K562 (cell line): ENCODE results near the gene ATP9B. TPM values are rescaled to one million over a fixed set of nuclear protein-coding genes. Genes with fewer than 3 reads are reported as not detected.

Source experiments
- ATAC-seq: fragments of 200-7000 bp; cut with Tn5 transposase; 3 replicates; pipeline ENCODE4 v1.9.1; 2020; ENCODE audit warnings: moderate library complexity
- BruUV-seq: library from RNA; stranded (reverse); fragments of 400-500 nt; replicated peaks from 2 replicates; lab custom pipeline; 2021; lab: Mats Ljungman, UMichigan
- CTCF ChIA-PET: fragments of 300-600 bp; formaldehyde crosslinking; extraction: SDS; loops from one replicate; lab custom pipeline; 2021; ENCODE audit warnings: low intra/inter-chr PET ratio; lab: Yijun Ruan, JAX
- POLR2A ChIA-PET: fragments of 300-600, 350-650 bp; sonication (Branson Sonifier 250); formaldehyde crosslinking; extraction: SDS; loops from one replicate; lab custom pipeline; 2021; ENCODE audit warnings: antibody characterized with exemption, inconsistent platforms; lab: Yijun Ruan, JAX
- DNase-seq, 4 experiments: peaks; one replicate each; pipeline versions ENCODE4 v3.0.0 to v3.0.0-alpha.2; 2011 to 2018; ENCODE audit warnings: low spot score in 3 of 4, mixed read lengths in 3 of 4; ENCODE audit errors: extremely low read depth in 1 of 4
- FAIRE-seq: peaks from 2 replicates; lab custom pipeline; 2011; peaks lifted over from hg19 to GRCh38; lab: Jason Lieb, UNC
- H2AFZ ChIP-seq: 2 replicates; pipeline ENCODE4 v1.6.0; 2011; ENCODE audit warnings: low read depth, low read length, control low read depth, inconsistent platforms
- H3K27ac ChIP-seq: fragments of 200-600 bp; 3 replicates; pipeline ENCODE4 v1.8.0; 2011; ENCODE audit warnings: low read depth, mild to moderate bottlenecking, control low read depth, inconsistent platforms, low read length, moderate library complexity, mixed read lengths; ENCODE audit errors: extremely low read depth
- H3K27me3 ChIP-seq, 2 experiments: fragments of 300-600 bp in 1 of 2; 2 replicates in 1 of 2; 3 replicates in 1 of 2; pipeline versions ENCODE4 v1.6.0 to v1.8.0; 2011; ENCODE audit warnings: inconsistent platforms in 2 of 2, low read length in 2 of 2, mild to moderate bottlenecking in 1 of 2, mixed read lengths in 1 of 2, moderate library complexity in 1 of 2; ENCODE audit not compliant: control insufficient read depth in 2 of 2, insufficient read depth in 2 of 2
- H3K36me3 ChIP-seq: fragments of 300-600 bp; 3 replicates; pipeline ENCODE4 v1.8.0; 2011; ENCODE audit warnings: mild to moderate bottlenecking, low read length, inconsistent platforms; ENCODE audit not compliant: control insufficient read depth, insufficient read depth
- H3K4me1 ChIP-seq, 2 experiments: fragments of 200-600 bp in 1 of 2; replicated peaks in 1 of 2; 2 replicates in 1 of 2; 3 replicates in 1 of 2; pipeline versions ENCODE4 v1.5.1 to v1.8.0; 2011; ENCODE audit warnings: inconsistent platforms in 2 of 2, low read length in 2 of 2, mild to moderate bottlenecking in 1 of 2, mixed read lengths in 1 of 2, moderate library complexity in 1 of 2; ENCODE audit not compliant: control insufficient read depth in 2 of 2, insufficient read depth in 2 of 2
- H3K4me2 ChIP-seq: 2 replicates; pipeline ENCODE4 v1.6.1; 2011; ENCODE audit warnings: low read length, control low read depth, inconsistent platforms, mixed read lengths; ENCODE audit not compliant: insufficient read depth
- H3K4me3 ChIP-seq: fragments of 200-600 bp; sonication (generic), shearing (Covaris generic); 2 replicates; pipeline ENCODE4 v1.5.1; 2016; ENCODE audit warnings: control low read depth, inconsistent platforms
- H3K79me2 ChIP-seq: fragments of 200-600 bp; 3 replicates; pipeline ENCODE4 v1.8.0; 2011; ENCODE audit warnings: low read length, inconsistent platforms; ENCODE audit not compliant: control insufficient read depth, insufficient read depth
- H3K9ac ChIP-seq, 2 experiments: 2 replicates each; pipeline versions ENCODE4 v1.6.0 to v1.6.1; 2011; ENCODE audit warnings: low read depth in 2 of 2, low read length in 2 of 2, control low read depth in 1 of 2, inconsistent platforms in 1 of 2, mild to moderate bottlenecking in 1 of 2, mixed read lengths in 1 of 2; ENCODE audit not compliant: insufficient read depth in 1 of 2
- H3K9me1 ChIP-seq: one replicate; pipeline ENCODE4 v1.6.0; 2011; ENCODE audit warnings: inconsistent platforms, mild to moderate bottlenecking, low read length, moderate library complexity; ENCODE audit not compliant: control insufficient read depth, insufficient read depth
- H3K9me3 ChIP-seq: replicated peaks from 2 replicates; pipeline ENCODE4 v1.5.1; 2011; ENCODE audit warnings: low read depth, low read length, inconsistent platforms; ENCODE audit not compliant: control insufficient read depth, insufficient read depth
- H4K20me1 ChIP-seq: replicated peaks from 2 replicates; pipeline ENCODE4 v1.6.1; 2011; ENCODE audit warnings: low read length, inconsistent platforms, mixed read lengths; ENCODE audit not compliant: control insufficient read depth, insufficient read depth
- HES1 ChIP-seq: fragments of 450-650 bp; IDR thresholded peaks from 2 replicates; pipeline ENCODE4 v1.6.1; 2016; ENCODE audit warnings: low read depth, mild to moderate bottlenecking, moderate library complexity
- IRF2 ChIP-seq: sonication (generic); formaldehyde crosslinking; IDR thresholded peaks from 2 replicates; pipeline ENCODE4 v1.8.1; 2022; ENCODE audit warnings: mild to moderate bottlenecking, missing genetic modification reagents
- POLR2G ChIP-seq: fragments of 200-400 bp; formaldehyde crosslinking; IDR thresholded peaks from 2 replicates; pipeline ENCODE4 v1.6.1; 2017; ENCODE audit warnings: low read depth, mild to moderate bottlenecking, antibody characterized with exemption, low read length, moderate library complexity
- ZNF174 ChIP-seq: fragments of 250-450 bp; sonication (Bioruptor Pico); IDR thresholded peaks from 2 replicates; pipeline ENCODE4 v1.4.0; 2020; ENCODE audit warnings: mild to moderate bottlenecking
- ZNF764 ChIP-seq: fragments of 250-450 bp; sonication (Bioruptor Pico); IDR thresholded peaks from 2 replicates; pipeline ENCODE4 v1.4.0; 2020; ENCODE audit warnings: low read depth, mild to moderate bottlenecking, moderate library complexity
- WGBS: fragments of 100-300 bp; shearing (Covaris generic); methylation state at CpG from one replicate; pipeline ENCODE4 v1.1.6; 2016; ENCODE audit warnings: low coverage, mixed read lengths; ENCODE audit not compliant: insufficient coverage; ENCODE audit errors: missing lambda C conversion rate; 5-methylcytosine and 5-hydroxymethylcytosine counted together
- in situ Hi-C: fragments of 300-500 bp; cut with MboI; formaldehyde crosslinking; loops from 4 replicates; pipeline ENCODE4 v1.15.0; 2018; ENCODE audit warnings: inconsistent platforms, mixed read lengths
- intact Hi-C: fragments of 100-400 bp; cut with micrococcal nuclease; formaldehyde crosslinking; loops from 2 replicates; pipeline ENCODE4 v1.14.2; 2022
- polyA plus RNA-seq, 8 experiments: library from polyadenylated mRNA; depleted of rRNA in 4 of 8; stranded (reverse) in 5 of 8; unstranded in 3 of 8; fragments of >200 nt; fragmentation: Nextera tagmentation in 2 of 8; fragmentation: Illumina TruSeq in 1 of 8; extraction: Ambion mirVana in 2 of 8; extraction: Trizol in 1 of 8; gene quantifications; 2 replicates each; pipeline versions ENCODE4 v1.2.1 to v1.2.3, GENCODE V29; 2011 to 2014; ENCODE audit warnings: inconsistent platforms in 1 of 8, missing spikeins in 1 of 8
- total RNA-seq, 7 experiments: library from RNA; depleted of rRNA in 6 of 7; stranded (reverse); fragments of >200 nt in 6 of 7; fragmentation: Illumina TruSeq in 2 of 7; extraction: Trizol in 2 of 7; gene quantifications; 2 replicates each; pipeline versions ENCODE4 v1.2.1 to v1.2.3, GENCODE V29; 2011 to 2021; ENCODE audit warnings: low replicate concordance in 1 of 7
- TF ChIP-seq, protein P1 (sequence below): IDR thresholded peaks from 2 replicates; pipeline ENCODE4 v1.6.1; 2012; ENCODE audit warnings: low read depth, low read length, improper control_type of control experiment, borderline replicate concordance
- TF ChIP-seq, protein P2 (sequence below): fragments of 150-350 bp; IDR thresholded peaks from 2 replicates; pipeline ENCODE4 v1.6.1; 2014; ENCODE audit warnings: low read depth, mild to moderate bottlenecking, low read length, borderline replicate concordance
- TF ChIP-seq, protein P3 (sequence below): fragments of 450-650 bp; formaldehyde crosslinking; IDR thresholded peaks from 2 replicates; pipeline ENCODE4 v1.4.0; 2020; ENCODE audit warnings: mild to moderate bottlenecking

Gene ATP9B
- total and polyA plus RNA-seq, 9 of the 15 experiments (the other 6 are each of a cell fraction or from before 2014, with no cell fraction given), result 0.66 to 13.2 (median 7.9) TPM

DNA sequence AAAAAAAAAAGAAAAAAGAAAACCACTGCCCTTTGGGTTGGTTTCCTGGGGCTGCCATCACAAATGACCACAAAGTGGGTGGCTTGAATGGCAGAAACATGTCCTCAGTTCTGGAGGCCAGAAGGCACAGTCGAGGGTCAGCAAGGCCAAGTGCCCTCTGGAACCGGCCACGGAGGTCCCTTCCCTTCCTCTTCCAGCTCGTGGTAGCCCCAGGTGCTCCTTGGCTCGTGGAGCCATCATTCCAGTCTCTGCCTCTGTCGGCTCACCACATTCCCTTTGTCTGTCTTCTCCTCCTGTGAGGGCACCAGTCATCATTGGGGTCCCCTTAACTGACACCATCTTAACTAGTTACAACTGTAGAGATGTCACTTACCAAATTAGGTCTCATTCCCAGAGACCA lies 318.0 kb downstream of the ATP9B start:
- TF ChIP-seq ZNF174, result no peak
- no peak for TF ChIP-seq HES1
- TF ChIP-seq IRF2 (CRISPR knock-in tag), result no peak
- TF ChIP-seq, all 486 proteins: peak for 0
- no peak for FAIRE-seq
- ChIA-PET POLR2A (no interaction called here), CTCF (no interaction called here)
- in situ Hi-C loops (no loop called here), intact Hi-C loops (no loop called here)
- peaks cover 0 to 7% of the 10 kb centered on the region in 2 experiments; a peak in 2 of 5 replicates for H3K4me1 ChIP-seq
- H3K4me2 ChIP-seq, result no peak overlapping the region
- H4K20me1 ChIP-seq, result no peaks in the 10 kb centered on the region
- H3K27ac ChIP-seq, result no peak overlapping the region
- H2AFZ ChIP-seq, result no peak overlapping the region
- no TSS peak for BruUV-seq
- WGBS, result 0% methylated on average over 2 of the region's 6 CpGs
- H3K9me1 ChIP-seq, result no peaks in the 10 kb centered on the region
- no peaks in the 10 kb centered on the region for H3K27me3 ChIP-seq
- no peak overlapping the region for H3K9ac ChIP-seq
- no peaks in the 10 kb centered on the region for H3K36me3 ChIP-seq
- DNase-seq, result no peak
- no peaks in the 10 kb centered on the region for H3K79me2 ChIP-seq
- H3K9me3 ChIP-seq, result no peaks in the 10 kb centered on the region
- no peak for ATAC-seq
- H3K4me3 ChIP-seq, result no peak overlapping the region

- POLR2A ChIA-PET, result interaction anchor here (0.7 kb wide), 1 partner anchor 10 kb away, joined by 3 read pairs; no protein-coding TSS in a partner anchor
- TF ChIP-seq, protein P1, sequence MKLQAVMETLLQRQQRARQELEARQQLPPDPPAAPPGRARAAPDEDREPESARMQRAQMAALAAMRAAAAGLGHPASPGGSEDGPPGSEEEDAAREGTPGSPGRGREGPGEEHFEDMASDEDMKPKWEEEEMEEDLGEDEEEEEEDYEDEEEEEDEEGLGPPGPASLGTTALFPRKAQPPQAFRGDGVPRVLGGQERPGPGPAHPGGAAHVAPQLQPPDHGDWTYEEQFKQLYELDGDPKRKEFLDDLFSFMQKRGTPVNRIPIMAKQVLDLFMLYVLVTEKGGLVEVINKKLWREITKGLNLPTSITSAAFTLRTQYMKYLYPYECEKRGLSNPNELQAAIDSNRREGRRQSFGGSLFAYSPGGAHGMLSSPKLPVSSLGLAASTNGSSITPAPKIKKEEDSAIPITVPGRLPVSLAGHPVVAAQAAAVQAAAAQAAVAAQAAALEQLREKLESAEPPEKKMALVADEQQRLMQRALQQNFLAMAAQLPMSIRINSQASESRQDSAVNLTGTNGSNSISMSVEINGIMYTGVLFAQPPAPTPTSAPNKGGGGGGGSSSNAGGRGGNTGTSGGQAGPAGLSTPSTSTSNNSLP, result no peak
- no peak for TF ChIP-seq ZNF764
- TF ChIP-seq, protein P2, sequence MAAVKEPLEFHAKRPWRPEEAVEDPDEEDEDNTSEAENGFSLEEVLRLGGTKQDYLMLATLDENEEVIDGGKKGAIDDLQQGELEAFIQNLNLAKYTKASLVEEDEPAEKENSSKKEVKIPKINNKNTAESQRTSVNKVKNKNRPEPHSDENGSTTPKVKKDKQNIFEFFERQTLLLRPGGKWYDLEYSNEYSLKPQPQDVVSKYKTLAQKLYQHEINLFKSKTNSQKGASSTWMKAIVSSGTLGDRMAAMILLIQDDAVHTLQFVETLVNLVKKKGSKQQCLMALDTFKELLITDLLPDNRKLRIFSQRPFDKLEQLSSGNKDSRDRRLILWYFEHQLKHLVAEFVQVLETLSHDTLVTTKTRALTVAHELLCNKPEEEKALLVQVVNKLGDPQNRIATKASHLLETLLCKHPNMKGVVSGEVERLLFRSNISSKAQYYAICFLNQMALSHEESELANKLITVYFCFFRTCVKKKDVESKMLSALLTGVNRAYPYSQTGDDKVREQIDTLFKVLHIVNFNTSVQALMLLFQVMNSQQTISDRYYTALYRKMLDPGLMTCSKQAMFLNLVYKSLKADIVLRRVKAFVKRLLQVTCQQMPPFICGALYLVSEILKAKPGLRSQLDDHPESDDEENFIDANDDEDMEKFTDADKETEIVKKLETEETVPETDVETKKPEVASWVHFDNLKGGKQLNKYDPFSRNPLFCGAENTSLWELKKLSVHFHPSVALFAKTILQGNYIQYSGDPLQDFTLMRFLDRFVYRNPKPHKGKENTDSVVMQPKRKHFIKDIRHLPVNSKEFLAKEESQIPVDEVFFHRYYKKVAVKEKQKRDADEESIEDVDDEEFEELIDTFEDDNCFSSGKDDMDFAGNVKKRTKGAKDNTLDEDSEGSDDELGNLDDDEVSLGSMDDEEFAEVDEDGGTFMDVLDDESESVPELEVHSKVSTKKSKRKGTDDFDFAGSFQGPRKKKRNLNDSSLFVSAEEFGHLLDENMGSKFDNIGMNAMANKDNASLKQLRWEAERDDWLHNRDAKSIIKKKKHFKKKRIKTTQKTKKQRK, result no peak
- no peak for TF ChIP-seq POLR2G
- TF ChIP-seq, protein P3, sequence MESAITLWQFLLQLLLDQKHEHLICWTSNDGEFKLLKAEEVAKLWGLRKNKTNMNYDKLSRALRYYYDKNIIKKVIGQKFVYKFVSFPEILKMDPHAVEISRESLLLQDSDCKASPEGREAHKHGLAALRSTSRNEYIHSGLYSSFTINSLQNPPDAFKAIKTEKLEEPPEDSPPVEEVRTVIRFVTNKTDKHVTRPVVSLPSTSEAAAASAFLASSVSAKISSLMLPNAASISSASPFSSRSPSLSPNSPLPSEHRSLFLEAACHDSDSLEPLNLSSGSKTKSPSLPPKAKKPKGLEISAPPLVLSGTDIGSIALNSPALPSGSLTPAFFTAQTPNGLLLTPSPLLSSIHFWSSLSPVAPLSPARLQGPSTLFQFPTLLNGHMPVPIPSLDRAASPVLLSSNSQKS (CRISPR knock-in tag), result no peak
Observed at GRCh38 chr18:79387615-79388014, 318.4 kb downstream of the ATP9B start.

More at GRCh38 chr18:79387615-79388014, 318.4 kb downstream of the ATP9B start:
- no peak overlapping the region for H3K9ac ChIP-seq
- ATAC-seq (no peak), FAIRE-seq (no peak), DNase-seq (no peak)
- BruUV-seq, result no TSS peak
- no peaks in the 10 kb centered on the region for H3K79me2 ChIP-seq
- no peaks in the 10 kb centered on the region for H4K20me1 ChIP-seq
- no peak overlapping the region for H3K4me2 ChIP-seq
- no peak overlapping the region for H2AFZ ChIP-seq
- CTCF ChIA-PET, result no interaction called here
- intact Hi-C loops (no loop called here), in situ Hi-C loops (no loop called here)
- H3K36me3 ChIP-seq, result no peaks in the 10 kb centered on the region
- H3K9me1 ChIP-seq, result no peaks in the 10 kb centered on the region
- no peaks in the 10 kb centered on the region for H3K27me3 ChIP-seq
- WGBS, result 11% methylated on average over 11 of the region's 11 CpGs
- H3K27ac ChIP-seq, result no peak overlapping the region
- H3K4me1 ChIP-seq, result peaks cover 0 to 7% of the 10 kb centered on the region in 2 experiments; a peak in 2 of 5 replicates
- no peak overlapping the region for H3K4me3 ChIP-seq
- no peaks in the 10 kb centered on the region for H3K9me3 ChIP-seq
